SKM-1 (cell line): ENCODE measurements around the gene ABI3BP.
A peak's percentile ranks its signal among the peaks of the same experiment; 100 is the strongest.

ENCODE experiments used
- DNase-seq: peaks from one replicate; lab custom pipeline; 2025; ENCODE audit not compliant: unreplicated experiment; lab: John Stamatoyannopoulos, UW

The ABI3BP gene

DNA sequence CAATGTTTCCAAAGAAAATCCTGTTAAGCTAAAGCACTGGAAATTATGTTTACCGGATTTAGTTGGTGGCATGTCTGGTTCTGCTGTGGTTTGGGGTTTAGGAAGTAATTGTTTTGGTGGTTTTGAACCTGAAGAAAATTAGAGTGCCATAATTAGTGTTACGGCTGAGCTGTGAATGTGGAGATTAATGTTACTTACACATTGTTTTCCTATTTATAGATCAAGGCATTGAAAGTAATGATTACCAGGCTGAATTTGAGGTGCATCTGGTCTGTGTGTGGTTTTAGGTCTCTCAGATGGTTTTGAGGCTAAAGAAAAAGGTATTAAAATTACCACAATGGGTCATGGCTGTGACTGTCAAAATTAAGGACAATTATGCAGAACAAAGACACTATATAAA lies 155.1 kb downstream of the ABI3BP start:
- no peak for DNase-seq

DNA sequence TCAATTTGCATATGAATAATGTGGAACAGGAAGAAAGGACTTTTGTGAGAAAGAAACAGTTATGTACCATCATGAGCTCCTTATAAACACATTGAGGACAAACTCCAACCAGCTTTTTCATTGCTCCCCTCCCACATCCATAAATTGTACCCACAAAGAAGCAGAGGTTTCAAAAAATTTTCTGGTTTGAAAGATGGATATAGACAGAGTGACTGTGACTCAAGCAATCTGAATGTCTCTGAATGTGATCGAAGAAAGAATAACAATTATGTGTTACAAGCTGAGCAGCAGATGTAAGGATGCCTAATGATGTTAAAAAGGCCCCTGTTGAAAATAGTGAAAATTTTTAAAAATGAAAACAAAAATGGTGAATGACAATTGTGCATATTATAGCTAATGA lies 156.6 kb downstream of the ABI3BP start:
- DNase-seq = no peak

DNA sequence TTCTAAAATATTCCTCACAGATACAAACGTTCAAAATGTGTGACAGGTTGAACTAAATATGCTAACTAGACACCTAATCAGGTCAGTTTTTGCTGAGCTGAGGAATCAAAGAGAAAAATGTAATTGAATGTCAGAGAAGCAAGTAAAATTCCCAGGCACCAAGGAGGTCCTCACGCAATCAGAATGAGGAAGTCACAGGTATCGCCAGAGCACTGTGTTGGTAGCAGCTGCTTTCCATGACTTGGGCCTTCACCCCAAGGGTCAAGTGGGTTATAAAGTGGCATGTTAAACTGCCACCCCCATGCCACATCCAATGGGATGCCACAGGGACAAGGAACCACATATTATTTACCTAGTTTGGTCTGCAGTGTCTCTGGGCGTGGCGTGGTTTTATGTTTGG lies 158.9 kb downstream of the ABI3BP start:
- no peak for DNase-seq

DNA sequence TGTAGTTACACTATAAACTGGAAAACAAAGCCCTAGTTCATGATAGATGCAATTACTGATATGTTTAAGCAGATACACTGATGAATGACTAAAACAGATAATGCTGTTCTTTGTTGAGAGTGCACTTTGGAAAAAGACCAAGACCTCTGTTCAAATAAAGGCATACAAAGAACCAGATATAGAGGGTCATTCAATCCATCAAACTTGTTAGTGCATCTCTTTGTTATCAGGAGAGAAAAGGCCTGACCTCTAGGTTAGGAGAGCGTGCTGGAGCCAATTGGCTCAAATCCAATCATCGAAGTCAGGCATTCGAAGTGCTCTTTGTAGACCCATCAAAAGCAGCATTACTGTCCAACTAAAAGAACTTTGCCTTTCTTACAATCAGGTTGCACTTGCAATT lies 159.7 kb downstream of the ABI3BP start:
- DNase-seq = no peak

DNA sequence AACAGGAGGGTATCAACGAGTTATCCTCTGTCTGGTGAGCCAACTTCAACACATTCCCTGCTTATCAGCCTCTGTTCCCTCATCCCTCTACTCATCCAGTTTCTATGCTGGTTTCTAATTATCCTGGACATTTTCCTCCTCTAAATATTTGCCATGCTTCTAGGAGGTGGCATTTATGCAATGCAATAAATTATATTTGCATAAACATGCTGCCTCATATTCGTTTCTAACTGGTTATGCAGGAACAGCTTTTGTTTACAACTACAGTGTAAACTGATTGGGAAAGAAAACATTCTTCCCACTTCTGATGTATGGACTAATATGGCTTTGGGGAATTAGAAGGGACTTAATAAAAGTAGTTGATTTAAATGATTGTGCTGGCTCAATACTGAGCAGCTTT lies 161.6 kb downstream of the ABI3BP start:
- DNase-seq = no peak

DNA sequence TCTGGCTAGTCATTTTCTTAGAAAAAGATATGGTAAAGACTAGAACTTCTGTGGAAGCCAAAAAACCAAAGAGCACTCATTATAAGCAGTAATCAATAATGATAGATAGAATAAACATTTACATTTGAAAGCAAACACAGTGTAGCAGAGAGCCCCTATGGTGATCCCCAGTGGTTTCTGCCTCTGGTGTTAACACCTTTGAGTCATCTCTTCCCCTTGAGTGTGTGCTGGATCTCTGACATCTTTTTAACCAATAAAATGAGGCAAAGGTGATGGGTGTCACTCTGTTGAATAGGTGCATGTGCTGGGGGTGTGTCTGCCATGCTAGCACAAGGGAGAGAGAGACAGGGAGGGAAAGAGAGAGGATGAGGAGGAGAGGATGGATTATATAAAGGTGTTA lies 162.3 kb downstream of the ABI3BP start:
- no peak for DNase-seq

DNA sequence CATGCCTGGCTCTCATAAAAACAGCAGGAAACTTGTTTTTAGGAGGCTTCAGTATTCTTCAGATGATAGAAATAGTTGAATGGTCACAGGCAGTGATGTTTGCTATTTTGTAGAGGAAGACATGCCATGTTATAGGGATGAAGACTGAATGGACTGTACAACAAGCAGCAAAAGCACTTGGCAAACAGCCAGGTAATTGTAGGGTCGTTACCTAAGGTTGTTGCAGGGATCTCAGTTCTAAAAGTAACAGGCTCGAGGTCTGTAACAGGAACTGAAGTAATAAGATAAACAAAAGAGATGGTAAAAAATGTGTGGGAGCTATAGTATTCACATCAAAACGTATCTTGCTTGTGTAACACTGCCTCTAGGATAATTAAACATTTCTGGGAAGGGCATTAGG lies 167.6 kb downstream of the ABI3BP start:
- DNase-seq = no peak

DNA sequence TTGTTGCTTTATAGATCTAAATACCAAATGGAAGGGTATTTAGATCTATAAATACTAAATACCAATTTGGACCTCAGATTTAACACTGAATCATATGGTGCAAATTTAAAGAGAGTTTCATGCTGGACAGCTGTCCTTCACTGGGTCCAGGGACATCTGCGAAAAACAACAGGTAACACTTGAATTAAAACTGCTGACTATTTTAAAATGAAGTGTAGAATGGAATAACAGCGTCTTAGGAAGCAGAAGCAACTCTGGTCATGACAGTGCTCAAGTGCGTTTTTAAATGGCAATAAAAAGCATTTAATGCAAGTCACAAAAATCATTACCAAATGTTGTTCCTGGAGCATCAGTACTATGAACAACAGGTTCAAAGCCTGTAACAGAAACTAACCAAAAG lies 177.6 kb downstream of the ABI3BP start:
- no peak for DNase-seq

DNA sequence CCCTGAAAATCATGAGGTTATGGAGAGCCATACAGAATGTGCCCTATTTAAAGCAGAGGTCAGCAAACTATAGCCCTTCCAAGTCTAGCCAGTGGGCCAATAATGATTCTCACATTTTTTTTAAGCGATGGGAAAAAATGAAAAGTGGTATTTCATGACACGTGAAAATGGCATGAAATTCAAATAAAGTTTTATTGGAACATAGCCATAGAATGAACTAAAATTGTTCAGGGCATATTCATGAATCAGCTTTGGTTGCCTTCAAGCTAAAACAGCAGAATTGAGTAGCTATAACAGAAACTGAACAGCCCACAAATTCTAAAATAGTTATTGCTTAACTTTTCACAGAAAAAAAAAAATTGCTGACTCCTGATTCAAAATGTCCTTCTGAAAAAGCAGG lies 179.4 kb downstream of the ABI3BP start:
- no peak for DNase-seq

DNA sequence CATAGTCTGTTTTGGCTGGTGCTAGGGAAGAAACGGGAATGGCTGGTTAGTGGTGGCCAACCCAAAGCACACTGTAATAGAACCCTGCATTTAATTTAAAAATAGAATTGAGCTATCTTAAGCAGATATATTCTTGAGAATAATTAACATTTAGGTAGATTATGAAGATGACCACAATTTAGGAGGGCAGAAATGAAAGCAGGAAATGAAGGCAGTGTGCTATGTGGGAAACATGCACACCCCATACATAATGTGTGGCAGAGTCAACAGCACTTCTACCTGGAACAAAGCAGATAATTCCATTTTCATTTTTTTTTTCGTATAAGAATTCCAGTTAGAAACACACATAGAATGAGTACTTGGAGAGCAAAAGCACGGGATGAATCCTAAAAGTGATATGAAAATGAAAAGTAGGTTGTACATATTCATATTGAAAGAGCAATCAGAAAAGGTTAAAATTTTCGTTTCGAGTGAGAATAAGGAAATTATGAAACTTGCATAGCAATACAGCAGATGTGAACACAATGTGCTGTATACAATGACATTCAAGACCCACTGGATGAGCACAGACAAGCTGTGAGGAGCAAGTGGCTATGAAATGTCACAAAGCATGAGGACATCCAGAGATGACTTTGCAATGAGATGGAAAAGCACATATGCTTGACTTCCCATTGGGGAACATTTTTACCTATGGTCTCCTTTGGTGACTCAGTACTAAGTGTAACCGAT lies 181.3 kb downstream of the ABI3BP start:
- no peak for DNase-seq

DNA sequence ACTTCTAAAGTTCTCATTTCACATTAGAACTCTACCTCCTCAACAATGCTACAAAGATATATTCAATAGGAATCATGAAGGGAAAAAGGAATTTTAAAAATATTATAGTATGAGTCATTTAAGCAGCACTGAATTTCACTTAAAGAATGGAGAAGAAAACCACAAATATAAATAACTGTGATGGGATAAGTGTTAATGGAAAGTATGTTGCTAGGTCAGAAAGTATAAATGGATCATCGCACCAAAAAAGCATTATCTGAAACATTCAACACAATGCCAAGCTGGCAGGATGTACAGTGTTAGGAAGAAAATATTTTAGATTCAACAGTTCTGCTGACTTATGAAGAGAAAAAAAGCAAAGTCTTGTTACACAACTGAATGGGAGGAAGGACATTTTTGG lies 182.6 kb downstream of the ABI3BP start:
- DNase-seq = no peak

DNA sequence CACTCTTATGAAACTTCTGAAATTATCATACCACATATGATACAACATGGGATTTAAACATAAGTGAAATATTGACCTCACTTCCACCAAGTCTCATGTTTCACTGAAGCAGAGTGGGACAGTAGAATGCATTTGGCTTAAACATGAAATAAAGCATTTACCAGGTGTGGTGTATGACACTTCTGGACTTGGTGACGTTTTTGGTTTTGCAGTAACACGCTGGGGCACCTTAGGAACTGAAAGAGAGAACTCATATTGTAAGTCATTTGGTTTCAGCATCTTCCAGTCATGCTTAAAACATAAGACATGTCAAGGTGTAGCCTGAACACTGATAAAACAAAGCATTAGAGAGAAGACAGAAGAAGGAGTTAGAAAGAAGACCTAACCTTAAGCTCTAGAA lies 188.6 kb downstream of the ABI3BP start:
- no peak for DNase-seq

DNA sequence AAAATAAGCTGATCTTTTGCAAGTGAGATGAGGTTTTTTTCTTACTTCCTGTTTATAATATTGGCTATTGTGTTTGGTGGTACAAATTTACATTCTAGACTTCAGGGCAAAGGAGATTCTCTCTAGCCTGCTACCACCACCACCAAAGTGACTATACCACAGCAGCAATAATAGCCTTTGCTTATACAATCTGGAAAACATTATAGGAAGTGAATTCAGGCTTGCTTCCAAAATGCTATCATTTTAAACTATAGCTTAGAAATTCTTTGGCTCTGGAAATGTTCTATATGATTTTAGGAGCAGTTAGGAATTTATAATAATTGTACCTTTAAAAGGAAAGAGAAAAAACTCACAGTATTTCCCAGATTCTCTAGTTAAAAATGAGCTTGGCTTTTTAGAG lies 189.5 kb downstream of the ABI3BP start:
- DNase-seq = no peak

DNA sequence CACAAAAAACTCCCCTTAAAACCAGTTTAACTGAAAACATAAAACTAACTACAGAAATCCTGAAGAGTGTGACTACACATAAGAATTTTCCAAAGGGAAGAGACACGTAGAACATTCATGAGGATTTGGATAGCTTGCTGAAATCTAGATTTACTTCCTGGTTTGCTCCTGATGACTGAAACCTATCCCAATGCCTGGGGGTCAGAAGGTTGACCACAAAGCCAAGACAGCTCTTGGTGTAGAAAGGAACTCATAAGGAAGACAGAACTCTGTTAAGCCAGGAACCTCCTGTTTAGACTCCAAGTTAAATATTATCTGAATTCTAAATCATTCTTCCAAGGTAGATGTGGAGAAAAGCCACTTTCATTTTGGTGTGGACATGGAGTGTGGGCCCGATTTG lies 191.1 kb downstream of the ABI3BP start:
- no peak for DNase-seq

DNA sequence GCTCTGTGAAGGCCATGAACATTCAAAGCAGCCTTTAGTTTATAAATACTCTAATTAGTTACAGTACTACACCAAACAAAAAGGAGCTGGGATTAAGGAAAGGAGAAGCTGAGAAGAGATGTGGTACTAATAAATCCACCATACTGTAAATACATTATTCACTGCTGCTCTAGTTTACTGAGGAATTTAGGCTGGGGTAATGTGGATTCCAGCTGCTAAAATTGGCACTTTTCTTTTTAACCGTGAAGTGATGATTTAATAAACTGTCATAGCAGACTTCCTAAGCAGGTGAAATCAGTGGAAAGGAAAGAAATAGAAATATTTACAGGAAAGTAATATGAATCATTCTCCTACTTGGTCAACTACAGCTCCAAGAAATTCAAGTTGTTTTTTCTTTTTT lies 195.2 kb downstream of the ABI3BP start:
- no peak for DNase-seq

DNA sequence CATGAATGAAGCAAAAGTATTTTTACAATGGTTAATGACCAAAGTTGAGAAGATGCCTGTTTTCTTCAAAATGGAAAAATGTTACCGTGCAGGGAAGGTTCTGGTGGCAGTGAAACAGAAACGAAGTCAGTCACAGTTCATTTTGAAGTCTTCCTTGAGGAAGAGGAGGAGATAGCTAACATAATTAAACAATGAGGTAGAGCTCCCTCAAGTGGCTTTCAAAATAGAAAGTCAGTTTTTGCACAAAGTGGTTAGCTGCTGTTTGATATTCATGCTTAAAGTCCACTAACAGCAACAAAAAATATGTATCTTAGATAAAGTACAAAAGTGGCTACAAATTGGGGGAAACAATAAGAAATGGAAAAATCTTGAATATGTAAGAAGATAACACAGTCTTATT lies 196.7 kb downstream of the ABI3BP start:
- peak; percentile 22 for DNase-seq

DNA sequence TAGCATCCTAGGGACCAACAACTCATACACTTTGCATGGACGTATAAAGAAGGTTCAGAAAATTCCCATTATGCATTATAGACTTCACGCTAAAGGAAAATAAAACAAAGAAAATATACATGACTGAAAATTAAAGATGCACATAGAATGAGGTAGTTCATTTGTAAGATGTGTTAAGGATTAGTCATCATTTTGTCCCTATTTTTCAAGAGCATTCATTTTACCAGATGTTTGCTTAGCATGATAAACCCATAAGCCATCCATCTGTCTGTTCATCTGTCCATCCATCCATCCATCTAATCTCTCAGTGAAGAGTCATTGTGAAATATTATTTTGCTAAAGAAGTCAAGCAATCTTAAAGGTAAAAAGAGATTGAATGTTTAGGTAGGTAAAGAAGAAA lies 203.6 kb downstream of the ABI3BP start:
- no peak for DNase-seq

DNA sequence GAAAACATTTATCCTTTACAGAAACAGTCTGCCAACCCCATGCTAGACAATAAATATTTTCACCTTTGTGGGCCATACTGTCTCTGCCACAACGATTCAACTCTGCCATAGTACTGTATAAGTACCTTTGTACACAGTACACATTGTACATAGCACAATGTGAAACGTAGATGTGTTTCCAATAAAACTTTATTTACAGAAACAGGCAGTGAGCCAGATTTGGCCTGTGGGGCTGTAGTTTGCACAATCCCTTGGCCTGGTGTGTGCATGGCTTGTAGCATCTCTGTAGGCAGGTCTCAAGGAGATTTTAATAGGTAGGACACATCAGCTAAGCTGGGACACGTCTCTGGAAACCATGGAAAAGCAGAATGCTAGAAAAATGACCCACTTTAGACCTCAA lies 209.6 kb downstream of the ABI3BP start:
- DNase-seq = no peak

DNA sequence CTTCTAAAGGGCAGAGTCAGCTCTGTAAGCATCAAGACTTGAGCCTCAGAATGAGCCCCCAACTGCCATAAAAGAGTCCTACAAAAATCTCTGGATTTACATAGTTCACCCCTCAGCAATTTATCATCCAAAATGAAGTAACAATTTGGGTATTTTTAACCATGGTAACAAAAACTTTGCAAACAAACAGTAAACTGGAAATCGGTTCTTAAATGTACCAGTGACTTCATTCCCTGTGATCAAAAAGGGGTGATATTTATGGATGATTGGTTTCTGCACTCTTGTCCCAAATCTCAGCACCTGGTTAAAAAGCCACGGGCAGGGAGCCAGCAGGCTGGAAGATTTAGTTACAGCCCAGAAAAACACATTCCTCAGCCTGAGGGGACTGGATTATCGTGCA lies 210.3 kb downstream of the ABI3BP start:
- no peak for DNase-seq

DNA sequence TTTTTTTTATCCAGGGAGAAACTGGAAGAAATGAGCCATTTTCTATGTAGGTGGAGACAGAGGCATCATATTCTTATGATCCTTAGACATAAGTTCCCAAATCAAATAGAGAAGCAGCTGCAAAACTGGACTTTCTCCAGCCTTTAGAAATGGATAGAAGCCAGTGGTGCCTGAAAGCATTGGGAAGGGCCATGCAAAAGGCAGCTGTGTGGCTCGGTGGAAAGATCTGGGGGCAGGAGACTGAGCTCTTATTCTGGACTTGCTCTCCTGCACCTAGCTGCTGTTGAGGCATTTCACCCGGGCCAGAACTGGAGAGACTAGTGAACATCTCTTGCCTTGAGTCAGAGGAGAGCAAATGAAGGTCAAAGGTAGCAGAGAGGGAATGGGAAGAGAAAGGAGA lies 210.9 kb downstream of the ABI3BP start:
- DNase-seq = no peak

DNA sequence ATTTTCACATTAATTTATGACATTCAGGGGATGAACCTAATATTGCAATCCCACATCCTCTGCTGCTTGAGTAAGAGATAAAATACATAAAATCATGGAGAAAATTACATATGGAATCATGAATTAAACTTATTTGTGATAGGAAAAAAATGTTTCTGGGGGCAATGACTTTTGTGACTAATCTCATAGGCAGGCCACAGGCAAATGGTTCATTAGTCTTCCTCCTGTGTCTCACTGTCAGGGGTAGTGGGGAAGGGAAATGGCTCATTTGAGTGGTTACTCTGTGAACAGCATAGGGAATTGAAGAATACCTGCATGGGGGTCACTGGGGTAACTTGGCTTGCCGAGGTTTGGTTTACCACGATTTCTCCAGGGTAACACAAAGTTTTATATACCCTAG lies 211.9 kb downstream of the ABI3BP start:
- no peak for DNase-seq

DNA sequence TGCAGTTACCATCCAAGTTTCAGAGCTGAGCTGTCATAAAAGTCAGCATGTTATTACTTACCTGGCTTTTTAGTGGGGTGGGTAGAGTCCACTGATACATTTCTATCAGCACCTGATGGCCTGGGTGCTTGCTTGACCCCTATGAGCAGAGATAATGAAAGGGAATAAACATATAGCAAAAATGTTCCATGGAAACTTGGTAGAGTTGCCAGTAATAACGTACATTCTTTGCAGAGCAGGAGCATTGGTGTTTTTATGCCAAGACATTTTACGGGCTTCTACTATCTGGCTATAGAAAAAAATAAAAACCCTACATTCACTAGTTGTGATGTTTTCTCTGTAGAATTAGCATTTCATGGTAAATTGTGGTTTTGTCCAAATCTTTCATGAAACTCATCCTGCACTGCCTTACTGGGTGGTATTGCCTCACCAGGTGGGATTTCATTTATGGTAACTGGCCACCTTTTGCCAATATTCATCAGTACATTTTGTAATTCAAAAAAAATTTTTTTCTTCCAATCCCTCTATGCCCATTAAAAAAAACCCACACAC lies 213.1 kb downstream of the ABI3BP start:
- no peak for DNase-seq

DNA sequence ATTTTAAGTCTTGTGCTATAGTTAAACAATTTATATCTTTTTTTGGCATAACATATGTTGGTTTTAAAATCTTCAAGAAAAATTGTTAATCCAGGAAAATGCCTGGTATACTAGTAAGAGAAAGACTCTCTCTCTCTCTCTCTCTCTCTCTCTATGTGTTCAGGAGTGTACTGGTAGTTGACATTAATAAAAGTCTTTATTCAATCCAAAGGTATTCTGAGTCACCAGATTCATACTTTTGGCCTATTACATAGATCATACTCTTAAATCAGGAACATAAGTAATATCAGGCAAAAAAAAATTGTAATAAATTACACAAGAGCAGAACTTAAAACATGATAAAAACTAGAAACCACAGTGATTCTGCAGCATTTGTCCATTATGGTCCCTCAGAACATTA lies 213.7 kb downstream of the ABI3BP start:
- no peak for DNase-seq
